Mucosa of rectum (tissue), 2 donors: ENCODE data around the gene SDF2L1.

ENCODE experiments used
- H3K27ac ChIP-seq, 2 donors: one replicate each; pipeline ENCODE4 v1.7.0; 2013; ENCODE audit warnings: inconsistent platforms in 2 of 2, low read depth in 2 of 2, low read length in 2 of 2
- H3K27me3 ChIP-seq, 2 donors: one replicate each; pipeline ENCODE4 v1.7.0; 2013; ENCODE audit warnings: low read length in 2 of 2; ENCODE audit not compliant: control insufficient read depth in 2 of 2, insufficient read depth in 2 of 2
- H3K36me3 ChIP-seq, 2 donors: one replicate each; pipeline ENCODE4 v1.7.0; 2013; ENCODE audit warnings: low read length in 2 of 2; ENCODE audit not compliant: control insufficient read depth in 2 of 2, insufficient read depth in 2 of 2
- H3K4me1 ChIP-seq, 2 donors: one replicate each; pipeline ENCODE4 v1.7.0; 2013; ENCODE audit warnings: low read length in 2 of 2, mild to moderate bottlenecking in 1 of 2; ENCODE audit not compliant: control insufficient read depth in 2 of 2, insufficient read depth in 2 of 2
- H3K4me3 ChIP-seq, 2 donors: one replicate each; pipeline ENCODE4 v1.7.0; 2013; ENCODE audit warnings: low read length in 2 of 2
- H3K9ac ChIP-seq, 2 donors: one replicate each; pipeline ENCODE4 v1.7.0; 2013; ENCODE audit warnings: low read length in 2 of 2, low read depth in 1 of 2, mild to moderate bottlenecking in 1 of 2
- H3K9me3 ChIP-seq, 2 donors: one replicate each; pipeline ENCODE4 v1.7.0; 2013; ENCODE audit warnings: low read length in 2 of 2; ENCODE audit not compliant: control insufficient read depth in 2 of 2
- donor health status: healthy.
- donor health status: Normal muscosa, but diverticular disease.

SDF2L1 gene

DNA sequence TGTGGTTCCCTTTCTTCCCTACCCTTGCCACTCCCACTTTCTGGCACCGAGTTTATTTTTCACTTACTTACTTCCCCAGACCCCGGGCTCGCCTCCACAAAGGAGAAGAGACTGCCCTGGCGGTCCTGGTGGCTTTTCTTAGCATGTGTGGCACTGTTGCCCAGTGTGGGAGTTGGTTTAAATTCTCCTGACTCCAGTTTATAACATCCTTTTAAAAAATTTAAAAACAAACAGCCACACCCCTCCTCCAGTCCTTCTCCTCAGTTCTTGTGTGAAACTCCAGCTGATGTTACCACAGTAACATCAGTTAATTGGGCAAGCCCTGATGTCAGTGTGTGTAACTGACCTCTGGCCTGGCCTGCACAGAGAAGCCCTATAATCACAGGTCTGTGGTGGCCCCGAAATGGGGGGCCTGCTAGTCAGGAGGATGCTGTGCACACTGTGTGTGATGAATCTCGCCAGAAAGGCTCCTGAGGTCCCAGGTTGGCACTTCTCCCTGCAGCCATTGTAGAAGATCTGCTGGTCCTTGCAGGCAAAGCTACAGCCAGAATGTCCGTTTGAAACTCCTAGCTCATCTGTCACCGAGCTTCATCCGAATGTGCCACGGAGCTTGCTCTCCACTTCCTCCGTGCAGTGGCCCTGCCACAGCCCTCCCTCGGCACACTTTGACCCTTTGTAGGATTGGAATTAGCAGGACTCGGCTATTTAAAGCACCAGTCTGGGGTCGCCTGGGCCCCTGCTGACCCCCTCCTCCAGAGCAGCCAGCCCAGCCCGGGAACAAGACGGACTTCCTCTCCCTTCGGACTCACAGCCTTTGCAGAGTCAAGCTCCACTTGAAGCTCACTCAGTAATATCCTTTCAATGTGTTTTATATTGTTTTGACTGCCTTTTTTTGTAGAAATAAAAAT, 19.8 kb upstream of the SDF2L1 start:
- Histone ChIP-seq H3K27me3 (no peaks in the 10 kb centered on the region), H3K9ac (no peak overlapping the region), H3K9me3 (no peaks in the 10 kb centered on the region), H3K4me3 (no peak overlapping the region), H3K36me3 (peaks cover 25 to 32% of the 10 kb centered on the region in 2 donors), H3K27ac (no peak overlapping the region), H3K4me1 (peaks cover 0 to 4% of the 10 kb centered on the region in 2 donors)

DNA sequence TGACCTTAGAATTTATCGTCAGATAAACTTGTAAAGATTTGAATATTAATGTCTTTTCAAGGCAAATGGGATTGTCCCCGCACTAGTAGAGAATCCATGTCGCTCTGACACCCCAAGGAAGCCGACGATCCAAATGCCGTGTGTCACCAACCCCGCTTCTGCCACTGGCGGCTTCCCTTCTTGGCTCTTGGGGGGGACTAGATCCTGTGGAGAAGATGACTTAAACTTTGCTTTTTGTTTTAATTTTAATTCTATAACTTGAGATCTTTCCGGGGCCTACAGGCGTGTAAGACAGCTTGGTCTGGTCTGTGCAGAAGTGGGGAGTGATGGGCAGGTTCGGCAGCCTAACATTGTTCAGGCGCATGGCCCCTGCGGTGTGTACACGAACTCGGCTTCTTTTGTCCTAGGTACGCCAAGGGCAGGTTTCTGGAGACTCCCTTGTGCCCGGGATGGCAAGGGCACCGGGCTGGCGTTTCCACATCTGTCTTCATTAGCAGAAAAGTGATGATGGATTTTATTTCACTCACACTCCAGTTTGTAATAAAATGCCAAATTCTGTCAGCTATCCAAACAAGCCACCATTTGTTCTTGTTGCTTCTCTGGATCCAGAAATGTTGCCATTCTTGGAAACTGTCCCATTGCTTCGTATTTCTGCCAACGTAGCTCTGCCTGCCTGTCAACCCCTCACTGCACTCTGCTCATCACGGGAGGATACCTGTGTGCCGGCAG, 19.0 kb upstream of the SDF2L1 start:
- H3K9me3 ChIP-seq, result no peaks in the 10 kb centered on the region
- peaks cover 2 to 4% of the 10 kb centered on the region in 2 donors for H3K4me1 ChIP-seq
- H3K36me3 ChIP-seq, result peaks cover 25 to 36% of the 10 kb centered on the region in 2 donors
- H3K27ac ChIP-seq, result no peak overlapping the region
- H3K27me3 ChIP-seq, result no peaks in the 10 kb centered on the region
- no peak overlapping the region for H3K9ac ChIP-seq
- no peak overlapping the region for H3K4me3 ChIP-seq

DNA sequence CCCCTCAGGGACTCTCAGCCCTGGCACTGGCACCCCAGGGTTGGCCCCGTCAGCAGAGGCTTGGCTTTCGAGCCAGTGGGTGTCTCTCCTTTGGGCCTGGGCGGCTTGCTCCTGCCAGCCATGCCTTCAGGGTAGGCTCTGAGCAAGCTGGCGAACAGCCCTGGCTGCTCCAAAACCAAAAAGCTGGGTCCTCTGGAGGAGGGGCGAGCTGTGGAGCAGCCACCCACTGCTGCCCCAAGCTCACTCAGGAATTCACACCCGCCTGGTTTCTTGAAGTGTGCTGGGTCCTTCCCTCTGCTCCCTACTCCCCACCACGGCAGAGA, 18.5 kb upstream of the SDF2L1 start:
- Histone ChIP-seq H3K36me3 (peaks cover 25 to 39% of the 10 kb centered on the region in 2 donors), H3K4me3 (no peak overlapping the region), H3K27ac (no peak overlapping the region), H3K27me3 (no peaks in the 10 kb centered on the region), H3K9ac (no peak overlapping the region), H3K4me1 (peaks cover 4 to 5% of the 10 kb centered on the region in 2 donors), H3K9me3 (no peaks in the 10 kb centered on the region)

DNA sequence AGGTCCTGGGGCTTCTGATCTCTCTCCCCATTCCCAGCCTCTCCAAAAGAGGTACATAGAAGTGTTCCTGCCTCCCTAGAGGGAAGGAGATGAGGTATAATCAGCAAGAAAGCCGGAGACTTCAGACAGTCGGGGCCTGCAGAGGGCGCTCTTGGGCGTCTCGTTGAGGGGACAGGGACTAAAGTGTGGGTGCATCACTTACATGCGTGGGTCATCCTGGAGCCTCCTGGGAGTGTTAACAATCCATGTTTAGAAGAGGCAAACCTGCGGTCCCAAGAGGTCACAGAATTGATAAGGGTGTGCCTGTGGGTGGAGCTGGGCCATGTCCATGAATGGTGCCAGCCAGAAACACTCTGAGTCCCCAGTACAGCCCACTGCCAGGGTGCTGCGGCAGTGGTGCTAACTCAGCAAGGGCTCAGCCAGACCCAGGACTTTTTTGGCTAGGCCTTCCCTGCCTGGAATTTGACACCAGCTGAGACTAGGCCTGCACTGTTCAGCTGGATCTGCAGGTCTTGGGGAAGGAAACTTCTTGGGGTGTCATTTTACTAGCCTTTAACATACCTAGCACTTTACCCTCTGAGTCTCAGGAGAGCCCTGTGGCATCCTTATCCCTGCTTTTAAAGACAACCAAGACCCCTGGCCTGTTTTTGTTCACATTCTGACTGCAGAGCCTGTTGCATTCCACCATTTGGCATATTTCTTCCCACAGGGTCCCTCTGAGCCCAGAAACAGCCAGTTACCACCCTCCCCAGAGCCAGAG, 17.8 kb upstream of the SDF2L1 start:
- Histone ChIP-seq H3K4me3 (no peak overlapping the region), H3K9me3 (no peaks in the 10 kb centered on the region), H3K9ac (no peak overlapping the region), H3K36me3 (peaks cover 25 to 33% of the 10 kb centered on the region in 2 donors), H3K27ac (no peak overlapping the region), H3K4me1 (peaks cover 8 to 9% of the 10 kb centered on the region in 2 donors), H3K27me3 (no peaks in the 10 kb centered on the region)

DNA sequence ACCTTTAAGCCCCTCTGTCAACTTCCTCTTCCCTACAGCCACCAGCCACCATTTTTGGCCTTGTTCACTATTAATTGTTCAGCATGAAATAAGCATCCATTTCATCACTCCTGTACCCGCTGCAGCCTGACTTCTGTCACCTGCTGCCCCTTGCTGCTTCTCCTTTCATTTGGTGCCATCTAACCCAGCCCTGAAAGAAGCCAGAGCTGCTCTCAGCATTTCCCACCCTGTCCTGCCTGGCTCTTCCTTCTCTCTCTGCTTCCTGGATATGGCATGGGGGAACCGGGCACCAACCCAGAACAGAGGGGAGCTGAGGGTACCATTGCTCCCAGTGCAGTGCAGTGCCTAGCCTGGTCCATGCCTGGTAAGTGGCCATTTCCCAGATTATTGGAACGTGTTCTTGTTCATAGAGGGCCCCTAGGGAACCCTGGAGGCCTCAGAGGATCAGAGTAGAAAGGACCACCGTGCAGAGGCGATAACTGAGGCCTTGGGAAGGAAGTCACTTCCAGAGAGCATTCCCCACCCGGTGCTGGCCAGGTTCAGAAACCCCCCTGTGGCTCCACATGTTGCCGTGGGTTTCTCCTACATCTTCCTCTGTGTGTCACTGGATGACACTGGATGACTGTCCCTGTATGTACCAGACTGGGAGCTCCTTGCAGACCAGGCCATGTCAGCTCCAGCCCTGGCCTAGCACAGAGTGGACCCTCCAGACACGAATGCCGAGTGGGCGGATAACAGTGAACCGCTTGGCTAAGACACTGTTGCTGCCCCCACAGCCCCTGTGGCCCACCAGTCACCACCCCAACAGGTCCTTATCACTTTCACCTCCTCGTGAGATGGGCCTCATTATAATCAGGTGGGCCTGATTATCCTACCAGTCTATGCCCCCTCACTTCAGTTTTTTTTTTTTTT, 17.0 kb upstream of the SDF2L1 start:
- Histone ChIP-seq H3K9me3 (no peaks in the 10 kb centered on the region), H3K4me3 (no peak overlapping the region), H3K9ac (no peak overlapping the region), H3K36me3 (peaks cover 24 to 32% of the 10 kb centered on the region in 2 donors), H3K27ac (no peak overlapping the region), H3K4me1 (peaks cover 8 to 9% of the 10 kb centered on the region in 2 donors), H3K27me3 (no peaks in the 10 kb centered on the region)

DNA sequence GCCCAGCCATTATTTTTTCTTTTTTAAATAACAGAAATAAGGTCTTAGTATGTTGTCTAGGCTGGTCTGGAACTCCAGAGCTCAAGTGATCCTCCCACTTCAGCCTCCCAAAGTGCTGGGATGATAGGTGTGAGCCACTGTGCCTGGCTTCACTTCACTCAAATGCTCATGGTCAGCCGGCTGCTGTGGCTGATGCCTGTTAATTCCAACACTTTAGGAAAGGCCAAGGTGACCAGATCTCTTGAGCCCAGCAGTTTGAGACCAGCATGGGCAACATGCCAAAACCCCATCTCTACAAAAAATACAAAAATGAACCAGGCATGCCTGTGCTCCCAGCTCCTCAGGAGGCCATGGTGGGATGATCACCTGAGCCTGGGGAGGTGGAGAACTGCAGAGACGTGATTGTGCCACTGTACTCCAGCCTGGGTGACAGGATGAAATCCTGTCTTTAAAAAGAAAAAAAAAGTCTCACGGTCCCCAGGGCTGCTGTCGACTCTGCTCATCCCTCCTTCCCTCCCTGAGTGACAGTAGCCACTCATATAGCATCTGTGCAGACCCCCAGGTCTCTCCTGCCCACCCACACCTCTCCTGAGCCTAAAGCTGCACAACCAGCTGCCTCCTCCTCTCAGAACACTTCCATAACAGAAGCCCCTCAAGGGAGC, 15.9 kb upstream of the SDF2L1 start:
- H3K27ac ChIP-seq, result no peak overlapping the region
- no peak overlapping the region for H3K4me3 ChIP-seq
- no peaks in the 10 kb centered on the region for H3K27me3 ChIP-seq
- peaks cover 18 to 26% of the 10 kb centered on the region in 2 donors for H3K36me3 ChIP-seq
- no peaks in the 10 kb centered on the region for H3K9me3 ChIP-seq
- no peak overlapping the region for H3K9ac ChIP-seq
- H3K4me1 ChIP-seq, result peaks cover 7 to 9% of the 10 kb centered on the region in 2 donors

DNA sequence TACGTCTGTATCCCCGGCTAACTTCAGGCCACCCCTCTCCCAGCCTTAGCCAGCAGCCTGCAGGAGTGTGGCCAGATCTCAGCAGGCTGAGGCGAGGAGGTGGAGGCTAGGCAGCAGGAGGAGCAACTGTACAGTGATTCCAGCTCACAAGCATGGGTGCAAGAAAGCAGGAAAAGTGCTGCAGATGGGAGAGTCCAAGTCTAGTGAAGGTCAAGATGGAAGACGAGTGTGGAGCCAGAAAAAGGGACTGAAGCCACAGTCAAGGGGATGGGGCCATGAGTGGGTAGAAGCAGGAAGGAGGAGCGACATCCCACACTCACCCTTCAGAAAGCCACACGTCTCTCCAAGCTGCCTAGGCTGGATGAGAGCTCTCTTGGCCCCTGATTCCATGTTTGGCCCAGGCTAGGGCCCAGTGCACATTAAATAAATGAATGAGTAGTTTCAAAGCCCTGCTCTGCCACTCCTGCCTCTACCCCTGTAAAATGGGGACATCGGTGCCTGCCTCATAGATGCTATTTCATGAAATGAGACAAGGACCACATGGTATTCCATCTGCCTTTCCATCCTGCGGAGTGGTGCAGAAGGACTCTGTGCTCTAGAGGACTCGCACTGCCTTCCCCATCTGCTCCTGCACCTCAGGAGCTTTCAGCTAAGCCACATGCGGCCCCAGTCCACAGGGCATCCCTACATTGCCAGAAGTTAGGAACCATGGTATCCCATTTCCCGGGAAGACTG, 15.2 kb upstream of the SDF2L1 start:
- peaks cover 18 to 26% of the 10 kb centered on the region in 2 donors for H3K36me3 ChIP-seq
- H3K27me3 ChIP-seq, result no peaks in the 10 kb centered on the region
- no peak overlapping the region for H3K27ac ChIP-seq
- no peak overlapping the region for H3K4me3 ChIP-seq
- no peaks in the 10 kb centered on the region for H3K9me3 ChIP-seq
- peaks cover 5 to 9% of the 10 kb centered on the region in 2 donors for H3K4me1 ChIP-seq
- H3K9ac ChIP-seq, result no peak overlapping the region

DNA sequence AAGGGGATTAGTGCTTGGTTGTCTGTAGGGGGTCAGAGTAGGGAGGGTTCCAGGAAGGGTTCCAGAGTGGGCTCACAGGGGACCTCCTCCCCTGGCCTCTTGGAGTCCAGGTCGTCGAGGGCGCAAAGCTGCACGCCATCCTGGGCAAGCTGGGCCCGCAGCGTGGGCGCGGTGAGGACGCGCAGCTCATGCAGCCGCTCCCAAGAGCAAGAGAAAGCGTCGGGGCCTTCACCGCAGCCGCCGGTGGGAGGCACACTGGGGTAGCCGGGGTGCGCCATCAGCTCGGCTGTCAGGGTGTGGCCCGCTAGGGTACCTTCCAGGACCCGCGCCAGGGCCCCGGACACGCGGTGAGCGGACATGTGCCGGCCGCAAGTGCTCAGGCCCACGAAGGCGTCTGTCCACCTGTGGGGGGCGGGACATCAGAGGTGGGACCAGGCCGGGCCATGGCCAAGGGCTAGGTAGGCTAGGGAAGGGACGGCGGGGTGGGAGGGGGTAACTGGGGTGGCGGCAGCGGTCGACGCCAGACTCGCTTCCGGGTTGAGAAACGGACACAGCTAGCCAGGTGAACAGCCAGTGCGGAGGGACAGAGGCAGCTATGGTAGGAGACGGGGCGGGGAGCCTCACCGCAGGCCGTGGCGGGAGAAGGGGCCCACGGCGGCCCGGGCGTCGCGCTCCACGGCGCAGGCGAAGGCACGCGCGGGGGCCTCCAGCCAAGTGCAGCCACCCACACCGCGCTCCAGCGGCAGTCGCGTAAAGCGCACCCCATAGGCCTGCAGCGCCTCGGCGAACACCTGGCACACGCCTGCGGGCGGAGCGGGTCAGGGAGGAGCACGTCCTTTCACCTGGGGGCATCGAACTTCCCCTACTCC, 13.5 kb upstream of the SDF2L1 start:
- H3K9me3 ChIP-seq, result no peaks in the 10 kb centered on the region
- no peaks in the 10 kb centered on the region for H3K27me3 ChIP-seq
- peaks cover 5 to 9% of the 10 kb centered on the region in 2 donors for H3K4me1 ChIP-seq
- H3K27ac ChIP-seq, result peak overlapping the region in 1 of 2 donors; percentile 86
- peak overlapping the region in 1 of 2 donors; percentile 90 for H3K9ac ChIP-seq
- H3K36me3 ChIP-seq, result peaks cover 5 to 20% of the 10 kb centered on the region in 2 donors
- H3K4me3 ChIP-seq, result peak overlapping the region; percentile 79 to 89
